Measurements from ENCODE around the gene STAG1. TPM values are rescaled to one million over a fixed set of nuclear protein-coding genes. Genes with fewer than 3 reads are reported as not detected.

The STAG1 gene
- total and polyA plus RNA-seq, 9 of the 15 experiments (the other 6 are each of a cell fraction or from before 2014, with no cell fraction given): 2.7 to 17.7 (median 8.8) TPM

- TF ChIP-seq ZBTB49 (CRISPR knock-in tag; IDR thresholded peaks at IDR 0.05; ENCODE audit: borderline replicate concordance): no peak
- no peak for TF ChIP-seq MGA (IDR thresholded peaks at IDR 0.05)
- TF ChIP-seq SLC30A9 (CRISPR knock-in tag; IDR thresholded peaks at IDR 0.05): no peak
- TF ChIP-seq ARID2 (IDR thresholded peaks at IDR 0.05): no peak
- TF ChIP-seq NRF1 (conservative IDR thresholded peaks at IDR 0.05 in 1 of 2, IDR thresholded peaks at IDR 0.05 in 1 of 2): no peak
- no peak for TF ChIP-seq ZNF277 (CRISPR knock-in tag; IDR thresholded peaks at IDR 0.05; ENCODE audit: borderline replicate concordance)
Measured at GRCh38 chr3:136584728-136585127, 167.4 kb downstream of the STAG1 start (continued).

All from K562 (cell line).